ENCODE results near the gene EAF1.
"Not testable (repeated sequence)": the region's sequence is repeated elsewhere in the genome, so short reads cannot be mapped to it uniquely, and the experiment has no call there.

Gene EAF1

GRCh38 chr3:15453501-15453900 is 26.1 kb downstream of the EAF1 start:
- Histone ChIP-seq H3K27me3 (ENCODE audit: insufficient read depth, low read depth, severe bottlenecking) (no peaks in the 10 kb centered on the region), H3K9me3 (ENCODE audit: severe bottlenecking) (no peaks in the 10 kb centered on the region), H3K27ac (no peak overlapping the region), H3K36me3 (no peaks in the 10 kb centered on the region), H3K4me3 (ENCODE audit: low read depth, low read length) (no peak overlapping the region)
- no peak for DNase-seq
- TF ChIP-seq CTCF (IDR thresholded peaks at IDR 0.05; ENCODE audit: low read depth, low read length), result no peak

- no peaks in the 10 kb centered on the region for H3K27me3 ChIP-seq (ENCODE audit: insufficient read depth, low read depth, severe bottlenecking)
- H3K36me3 ChIP-seq, result no peaks in the 10 kb centered on the region
- H3K9me3 ChIP-seq (ENCODE audit: severe bottlenecking), result no peaks in the 10 kb centered on the region
- H3K27ac ChIP-seq, result no peak overlapping the region
- no peak for TF ChIP-seq CTCF (IDR thresholded peaks at IDR 0.05; ENCODE audit: low read depth, low read length)
- no peak for DNase-seq
- no peak overlapping the region for H3K4me3 ChIP-seq (ENCODE audit: low read depth, low read length)
These were observed 26.7 kb downstream of the EAF1 start for GRCh38 chr3:15453991-15454625.

- Histone ChIP-seq H3K27ac (no peak overlapping the region), H3K9me3 (ENCODE audit: severe bottlenecking) (no peaks in the 10 kb centered on the region), H3K27me3 (ENCODE audit: insufficient read depth, low read depth, severe bottlenecking) (no peaks in the 10 kb centered on the region), H3K36me3 (no peaks in the 10 kb centered on the region), H3K4me3 (ENCODE audit: low read depth, low read length) (no peak overlapping the region)
- no peak for TF ChIP-seq CTCF (IDR thresholded peaks at IDR 0.05; ENCODE audit: low read depth, low read length)
- DNase-seq, result no peak
These were observed 27.6 kb downstream of the EAF1 start for GRCh38 chr3:15454965-15455364.

GRCh38 chr3:15455756-15456155 is 28.4 kb downstream of the EAF1 start:
- no peaks in the 10 kb centered on the region for H3K27me3 ChIP-seq (ENCODE audit: insufficient read depth, low read depth, severe bottlenecking)
- TF ChIP-seq CTCF (IDR thresholded peaks at IDR 0.05; ENCODE audit: low read depth, low read length), result no peak
- H3K9me3 ChIP-seq (ENCODE audit: severe bottlenecking), result no peaks in the 10 kb centered on the region
- H3K4me3 ChIP-seq (ENCODE audit: low read depth, low read length), result no peak overlapping the region
- no peaks in the 10 kb centered on the region for H3K36me3 ChIP-seq
- no peak for DNase-seq
- no peak overlapping the region for H3K27ac ChIP-seq

- Histone ChIP-seq H3K4me3 (ENCODE audit: low read depth, low read length) (no peak overlapping the region), H3K36me3 (no peaks in the 10 kb centered on the region), H3K27ac (no peak overlapping the region), H3K27me3 (ENCODE audit: insufficient read depth, low read depth, severe bottlenecking) (no peaks in the 10 kb centered on the region), H3K9me3 (ENCODE audit: severe bottlenecking) (no peaks in the 10 kb centered on the region)
- TF ChIP-seq CTCF (IDR thresholded peaks at IDR 0.05; ENCODE audit: low read depth, low read length), result no peak
- no peak for DNase-seq
These were observed 28.9 kb downstream of the EAF1 start for GRCh38 chr3:15456321-15456720.

GRCh38 chr3:15456915-15457314 is 29.5 kb downstream of the EAF1 start:
- H3K4me3 ChIP-seq (ENCODE audit: low read depth, low read length); H3K9me3 ChIP-seq (ENCODE audit: severe bottlenecking); H3K27me3 ChIP-seq (ENCODE audit: insufficient read depth, low read depth, severe bottlenecking); DNase-seq; H3K27ac ChIP-seq; H3K36me3 ChIP-seq: not testable (repeated sequence)
